ENCODE data around the gene MOV10L1.

DNA sequence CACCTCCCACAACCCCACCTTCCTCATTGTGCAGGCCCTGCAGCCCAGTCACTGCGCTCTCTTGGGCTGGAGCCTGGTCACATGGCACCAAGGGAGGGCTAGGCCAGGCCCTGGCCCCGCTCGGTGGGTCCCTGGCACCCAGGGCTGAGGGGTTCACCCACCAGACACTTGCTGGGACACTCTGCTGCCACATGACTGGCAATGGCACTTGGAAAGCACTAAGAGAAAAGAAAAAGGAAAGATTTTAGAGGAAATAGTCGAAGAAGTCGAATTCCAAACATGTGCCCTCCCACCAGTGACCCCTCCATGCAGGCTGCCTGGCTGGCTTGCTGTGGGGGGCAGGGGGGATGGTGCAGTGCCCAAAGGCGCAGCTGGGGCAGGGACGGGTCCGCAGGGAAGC is 19.4 kb upstream of the MOV10L1 start:
- TF ChIP-seq, protein P1, sequence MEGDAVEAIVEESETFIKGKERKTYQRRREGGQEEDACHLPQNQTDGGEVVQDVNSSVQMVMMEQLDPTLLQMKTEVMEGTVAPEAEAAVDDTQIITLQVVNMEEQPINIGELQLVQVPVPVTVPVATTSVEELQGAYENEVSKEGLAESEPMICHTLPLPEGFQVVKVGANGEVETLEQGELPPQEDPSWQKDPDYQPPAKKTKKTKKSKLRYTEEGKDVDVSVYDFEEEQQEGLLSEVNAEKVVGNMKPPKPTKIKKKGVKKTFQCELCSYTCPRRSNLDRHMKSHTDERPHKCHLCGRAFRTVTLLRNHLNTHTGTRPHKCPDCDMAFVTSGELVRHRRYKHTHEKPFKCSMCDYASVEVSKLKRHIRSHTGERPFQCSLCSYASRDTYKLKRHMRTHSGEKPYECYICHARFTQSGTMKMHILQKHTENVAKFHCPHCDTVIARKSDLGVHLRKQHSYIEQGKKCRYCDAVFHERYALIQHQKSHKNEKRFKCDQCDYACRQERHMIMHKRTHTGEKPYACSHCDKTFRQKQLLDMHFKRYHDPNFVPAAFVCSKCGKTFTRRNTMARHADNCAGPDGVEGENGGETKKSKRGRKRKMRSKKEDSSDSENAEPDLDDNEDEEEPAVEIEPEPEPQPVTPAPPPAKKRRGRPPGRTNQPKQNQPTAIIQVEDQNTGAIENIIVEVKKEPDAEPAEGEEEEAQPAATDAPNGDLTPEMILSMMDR (conservative IDR thresholded peaks at IDR 0.05; ENCODE audit: low read depth in 2 of 2), result no peak
- no peak for TF ChIP-seq POLR2AphosphoS5 (IDR thresholded peaks at IDR 0.05; ENCODE audit: low read depth)
- no peak for TF ChIP-seq EZH2 (IDR thresholded peaks at IDR 0.05; ENCODE audit: low read depth, unreplicated experiment)
- TF ChIP-seq REST (IDR thresholded peaks at IDR 0.05; ENCODE audit: unreplicated experiment), result no peak
- TF ChIP-seq EZH2phosphoT487 (IDR thresholded peaks at IDR 0.05; ENCODE audit: unreplicated experiment), result no peak
- TF ChIP-seq, protein P2, sequence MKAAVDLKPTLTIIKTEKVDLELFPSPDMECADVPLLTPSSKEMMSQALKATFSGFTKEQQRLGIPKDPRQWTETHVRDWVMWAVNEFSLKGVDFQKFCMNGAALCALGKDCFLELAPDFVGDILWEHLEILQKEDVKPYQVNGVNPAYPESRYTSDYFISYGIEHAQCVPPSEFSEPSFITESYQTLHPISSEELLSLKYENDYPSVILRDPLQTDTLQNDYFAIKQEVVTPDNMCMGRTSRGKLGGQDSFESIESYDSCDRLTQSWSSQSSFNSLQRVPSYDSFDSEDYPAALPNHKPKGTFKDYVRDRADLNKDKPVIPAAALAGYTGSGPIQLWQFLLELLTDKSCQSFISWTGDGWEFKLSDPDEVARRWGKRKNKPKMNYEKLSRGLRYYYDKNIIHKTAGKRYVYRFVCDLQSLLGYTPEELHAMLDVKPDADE (IDR thresholded peaks at IDR 0.05), result no peak
- TF ChIP-seq CREB1 (CRISPR knock-in tag; IDR thresholded peaks at IDR 0.05; ENCODE audit: low read depth), result no peak
- no peak for TF ChIP-seq ZNF331 (CRISPR knock-in tag; IDR thresholded peaks at IDR 0.05; ENCODE audit: low read depth)
- TF ChIP-seq ZNF114 (CRISPR knock-in tag; IDR thresholded peaks at IDR 0.05), result no peak
- TF ChIP-seq JUNB (IDR thresholded peaks at IDR 0.05; ENCODE audit: unreplicated experiment), result no peak
- TF ChIP-seq NANOG (IDR thresholded peaks at IDR 0.05; ENCODE audit: borderline replicate concordance), result no peak

All from GM23338 (cell line).